HepG2 (cell line): Measurements from ENCODE around the gene ZC3H8. TPM values are rescaled to one million over a fixed set of nuclear protein-coding genes. Genes with fewer than 3 reads are reported as not detected.

Source experiments
- KLF6 ChIP-seq: IDR thresholded peaks from 2 replicates; pipeline ENCODE4 v1.8.0; 2016; ENCODE audit warnings: missing biosample characterization, missing genetic modification reagents
- LBX2 ChIP-seq: sonication (generic); formaldehyde crosslinking; IDR thresholded peaks from 2 replicates; pipeline ENCODE4 v1.5.0; 2020; ENCODE audit warnings: missing genetic modification reagents, mild to moderate bottlenecking, borderline replicate concordance
- MED8 ChIP-seq: sonication (generic); formaldehyde crosslinking; IDR thresholded peaks from 2 replicates; pipeline ENCODE4 v1.8.1; 2023; ENCODE audit warnings: mild to moderate bottlenecking, missing genetic modification reagents; ENCODE audit not compliant: insufficient replicate concordance
- NCOA1 ChIP-seq: sonication (generic); formaldehyde crosslinking; IDR thresholded peaks from 2 replicates; pipeline ENCODE4 v1.9.0; 2021; ENCODE audit warnings: missing genetic modification reagents
- NFYC ChIP-seq: IDR thresholded peaks from 2 replicates; pipeline ENCODE4 v1.6.1; 2016; ENCODE audit warnings: missing genetic modification reagents, missing compliant biosample characterization
- PATZ1 ChIP-seq: sonication (generic); formaldehyde crosslinking; IDR thresholded peaks from 2 replicates; pipeline ENCODE4 v1.4.0; 2020; ENCODE audit warnings: missing genetic modification reagents
- POLR2A ChIP-seq, 2 experiments: IDR thresholded peaks; 2 replicates each; pipeline ENCODE4 v1.6.1; 2011; ENCODE audit warnings: low read depth in 2 of 2, low read length in 2 of 2, mild to moderate bottlenecking in 1 of 2, moderate library complexity in 1 of 2; ENCODE audit not compliant: insufficient read depth in 1 of 2
- PRMT3 ChIP-seq: sonication (generic); formaldehyde crosslinking; IDR thresholded peaks from 2 replicates; pipeline ENCODE4 v1.8.1; 2022; ENCODE audit warnings: low read depth, mild to moderate bottlenecking, moderate library complexity, missing genetic modification reagents, borderline replicate concordance
- SALL1 ChIP-seq: sonication (generic); formaldehyde crosslinking; IDR thresholded peaks from 2 replicates; pipeline ENCODE4 v1.8.0; 2022; ENCODE audit warnings: mild to moderate bottlenecking, missing genetic modification reagents
- SAP130 ChIP-seq: IDR thresholded peaks from 2 replicates; pipeline ENCODE4 v1.6.1; 2016; ENCODE audit warnings: low read depth
- TFDP2 ChIP-seq: sonication (generic); formaldehyde crosslinking; IDR thresholded peaks from 2 replicates; pipeline ENCODE4 v1.4.0; 2020; ENCODE audit warnings: missing genetic modification reagents
- ZBTB2 ChIP-seq: sonication (generic); formaldehyde crosslinking; IDR thresholded peaks from 2 replicates; pipeline ENCODE4 v1.8.0; 2022; ENCODE audit warnings: low read depth, missing genetic modification reagents
- ZBTB39 ChIP-seq: sonication (generic); formaldehyde crosslinking; IDR thresholded peaks from 2 replicates; pipeline ENCODE4 v1.5.0; 2020; ENCODE audit warnings: missing genetic modification reagents
- ZFAT ChIP-seq: sonication (generic); formaldehyde crosslinking; conservative IDR thresholded peaks from 2 replicates; pipeline ENCODE4 v1.8.1; 2023; ENCODE audit warnings: missing genetic modification reagents, inconsistent platforms
- ZFP82 ChIP-seq: sonication (generic); formaldehyde crosslinking; IDR thresholded peaks from 2 replicates; pipeline ENCODE4 v1.5.1; 2020; ENCODE audit warnings: mild to moderate bottlenecking, missing genetic modification reagents, borderline replicate concordance
- ZFP91 ChIP-seq: sonication (generic); formaldehyde crosslinking; IDR thresholded peaks from 2 replicates; pipeline ENCODE4 v1.9.0; 2022; ENCODE audit warnings: missing genetic modification reagents, mild to moderate bottlenecking, borderline replicate concordance
- ZNF607 ChIP-seq: sonication (generic); formaldehyde crosslinking; IDR thresholded peaks from 2 replicates; pipeline ENCODE4 v1.5.1; 2020; ENCODE audit warnings: missing genetic modification reagents, mild to moderate bottlenecking, borderline replicate concordance
- ZNF670 ChIP-seq: sonication (generic); formaldehyde crosslinking; IDR thresholded peaks from 2 replicates; pipeline ENCODE4 v1.8.0; 2022; ENCODE audit warnings: mild to moderate bottlenecking, missing genetic modification reagents, borderline replicate concordance
- ZSCAN9 ChIP-seq: IDR thresholded peaks from 2 replicates; pipeline ENCODE4 v1.6.1; 2016; ENCODE audit warnings: borderline replicate concordance
- polyA plus RNA-seq, 8 experiments: library from polyadenylated mRNA; depleted of rRNA in 3 of 8; stranded (reverse) in 7 of 8; unstranded in 1 of 8; fragments of >200 nt; fragmentation: Illumina TruSeq in 4 of 8; extraction: Trizol in 4 of 8; gene quantifications; 2 replicates each; pipeline versions ENCODE4 v1.2.1 to v1.2.3, GENCODE V29; 2011 to 2016; ENCODE audit warnings: low read depth in 4 of 8, missing spikeins in 1 of 8, mixed read lengths in 1 of 8; ENCODE audit not compliant: insufficient read depth in 1 of 8
- total RNA-seq, 5 experiments: library from RNA; depleted of rRNA; stranded (reverse); fragments of >200 nt; fragmentation: Illumina TruSeq; extraction: Trizol; gene quantifications; 2 replicates each; pipeline ENCODE4 v1.2.3, GENCODE V29; 2016; ENCODE audit warnings: low read depth in 1 of 5

The ZC3H8 gene
- total and polyA plus RNA-seq, 2 of the 13 experiments (the other 11 are each of a cell fraction or from before 2014, with no cell fraction given): 4.5 to 17.0 TPM

- 0 out of 2 replicates have a peak, but pooled peaks have one; percentile 6 for TF ChIP-seq LBX2 (CRISPR knock-in tag)
- peak; percentile 21; the same call in 1 of the 2 replicates for TF ChIP-seq SALL1
- TF ChIP-seq KLF6: no peak; the same call in 1 of the 2 replicates
- TF ChIP-seq TFDP2 (CRISPR knock-in tag): no peak
- 0 out of 2 replicates have a peak, but pooled peaks have one; percentile 1 for TF ChIP-seq ZNF670
- peak; percentile 29; the same call in 1 of the 2 replicates for TF ChIP-seq ZFP82 (CRISPR knock-in tag)
- TF ChIP-seq ZFAT (CRISPR knock-in tag): no peak
- no peak for TF ChIP-seq NFYC
- TF ChIP-seq PATZ1: peak; percentile 79
- peak; percentile 56; the same call in 1 of the 2 replicates for TF ChIP-seq ZFP91 (CRISPR knock-in tag)
- TF ChIP-seq MED8 (CRISPR knock-in tag): no peak
- TF ChIP-seq ZBTB2 (CRISPR knock-in tag): 0 out of 2 replicates have a peak, but pooled peaks have one; percentile 40
- TF ChIP-seq POLR2A (IDR thresholded peaks at IDR 0.05; ENCODE audit: insufficient read depth in 1 of 2, low read depth in 2 of 2, low read length in 2 of 2): peak; percentile 67 to 69
- peak; percentile 64; the same call in 1 of the 2 replicates for TF ChIP-seq ZSCAN9
- no peak for TF ChIP-seq NCOA1 (CRISPR knock-in tag)
- peak; percentile 1; the same call in 1 of the 2 replicates for TF ChIP-seq ZNF607 (CRISPR knock-in tag)
- TF ChIP-seq SAP130 (CRISPR knock-in tag): peak; percentile 59
- no peak for TF ChIP-seq ZBTB39
- 0 out of 2 replicates have a peak, but pooled peaks have one; percentile 57 for TF ChIP-seq PRMT3 (CRISPR knock-in tag)
These were observed 21.3 kb upstream of the ZC3H8 start (continued) for GRCh38 chr2:112275887-112276773.
